Activated naive CD4-positive, alpha-beta T cell treated with anti-CD3 and anti-CD28 coated beads, Interleukin-2, amount 10 ng/mL, durations not matched to agents 7 days and 5 days (primary cell): ENCODE measurements around the gene EIF3M.
"Not testable (repeated sequence)": the region's sequence is repeated elsewhere in the genome, so short reads cannot be mapped to it uniquely, and the experiment has no call there.

Source experiments
- CTCF ChIA-PET: fragments of 350-600 bp; sonication (Branson Sonifier 250); formaldehyde crosslinking; loops from one replicate; lab custom pipeline; 2021; ENCODE audit warnings: antibody characterized with exemption; lab: Charles Lee
- DNase-seq: peaks from one replicate; pipeline ENCODE4 v3.0.0-alpha.2; 2020
- H3K27ac Mint-ChIP-seq: one replicate; pipeline ENCODE4 v1.8.0; 2021; ENCODE audit warnings: mild to moderate bottlenecking, moderate library complexity, mixed read lengths
- H3K27me3 Mint-ChIP-seq: one replicate; pipeline ENCODE4 v1.8.0; 2021; ENCODE audit warnings: mild to moderate bottlenecking, mixed read lengths
- H3K36me3 Mint-ChIP-seq: one replicate; pipeline ENCODE4 v1.8.0; 2021; ENCODE audit warnings: mixed read lengths
- H3K4me1 Mint-ChIP-seq: one replicate; pipeline ENCODE4 v1.8.0; 2021; ENCODE audit warnings: mixed read lengths
- H3K4me3 Mint-ChIP-seq: one replicate; pipeline ENCODE4 v1.8.0; 2021; ENCODE audit warnings: mild to moderate bottlenecking, moderate library complexity, mixed read lengths
- H3K9me3 Mint-ChIP-seq: one replicate; pipeline ENCODE4 v1.8.0; 2021; ENCODE audit warnings: mixed read lengths

Gene EIF3M

DNA sequence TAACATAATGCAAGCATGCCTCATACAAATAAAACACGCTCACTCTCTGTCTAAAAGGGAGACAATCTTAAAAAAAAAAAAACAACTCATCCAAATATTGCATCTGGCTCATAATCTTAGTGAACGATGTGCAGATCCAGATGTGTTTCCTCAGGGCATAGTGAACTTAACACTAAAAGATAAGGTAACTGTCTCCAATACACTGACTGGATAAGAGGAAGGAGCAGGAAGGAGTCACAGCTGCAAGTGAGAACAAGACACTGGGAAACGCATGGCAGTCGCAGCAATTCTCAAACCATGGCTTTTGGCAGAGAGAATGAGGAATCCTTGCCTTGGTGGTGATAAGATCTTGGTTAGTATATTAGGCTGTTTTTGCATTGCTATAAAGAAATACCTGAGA lies 9.2 kb upstream of the EIF3M start:
- CTCF ChIA-PET: no interaction called here

DNA sequence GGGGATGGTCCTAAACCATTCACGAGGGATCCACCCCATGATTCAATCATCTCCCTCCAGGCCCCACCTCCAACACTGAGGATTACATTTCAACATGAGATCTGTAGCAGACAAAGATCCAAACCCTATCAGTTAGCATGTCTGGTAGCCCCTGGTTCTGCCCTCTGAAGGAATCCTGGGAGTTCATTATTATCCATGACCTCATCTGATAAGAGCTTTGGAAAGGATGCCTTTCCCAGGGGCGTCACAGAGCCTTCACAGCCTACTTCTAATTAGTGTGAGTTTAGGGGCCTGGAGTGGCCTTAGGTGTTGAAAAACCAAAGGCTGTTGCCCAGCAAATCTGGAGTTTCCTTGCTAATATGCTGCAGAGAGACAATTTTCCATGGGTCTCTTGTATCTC lies 8.6 kb upstream of the EIF3M start:
- Mint-ChIP-seq H3K27ac (no peak overlapping the region), H3K4me1 (peaks cover 4% of the 10 kb centered on the region), H3K4me3 (no peak overlapping the region), H3K9me3 (no peaks in the 10 kb centered on the region), H3K27me3 (peaks cover 3% of the 10 kb centered on the region), H3K36me3 (no peaks in the 10 kb centered on the region)
- DNase-seq: no peak
- CTCF ChIA-PET: no interaction called here

More for the DNA sequence above, 9.2 kb upstream of the EIF3M start:
- no peaks in the 10 kb centered on the region for H3K9me3 Mint-ChIP-seq
- H3K27me3 Mint-ChIP-seq: peaks cover 8% of the 10 kb centered on the region
- no peak for DNase-seq
- no peak overlapping the region for H3K4me3 Mint-ChIP-seq
- H3K36me3 Mint-ChIP-seq: no peaks in the 10 kb centered on the region
- peaks cover 4% of the 10 kb centered on the region for H3K4me1 Mint-ChIP-seq
- no peak overlapping the region for H3K27ac Mint-ChIP-seq

DNA sequence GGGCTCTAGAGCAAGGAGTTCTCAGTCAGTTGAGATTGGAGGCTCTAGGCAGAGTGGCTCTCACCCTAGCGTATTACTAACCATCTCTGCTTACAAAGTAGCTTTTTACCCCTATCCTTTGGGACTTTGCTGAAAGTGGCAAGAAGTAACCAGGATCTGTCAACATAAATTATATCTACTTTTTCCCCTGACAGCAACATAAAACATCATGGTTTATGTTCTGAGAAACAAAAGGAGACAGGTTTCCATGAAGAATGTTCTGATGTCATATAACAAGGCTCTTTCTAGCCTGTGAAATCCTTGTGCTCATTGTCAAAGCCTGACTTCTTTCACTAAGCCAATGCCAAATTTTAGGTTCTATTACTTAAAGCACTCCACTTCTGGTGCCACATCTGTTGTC lies 7.2 kb upstream of the EIF3M start:
- no peaks in the 10 kb centered on the region for H3K27me3 Mint-ChIP-seq
- CTCF ChIA-PET: no interaction called here
- H3K4me1 Mint-ChIP-seq: peaks cover 3% of the 10 kb centered on the region

DNA sequence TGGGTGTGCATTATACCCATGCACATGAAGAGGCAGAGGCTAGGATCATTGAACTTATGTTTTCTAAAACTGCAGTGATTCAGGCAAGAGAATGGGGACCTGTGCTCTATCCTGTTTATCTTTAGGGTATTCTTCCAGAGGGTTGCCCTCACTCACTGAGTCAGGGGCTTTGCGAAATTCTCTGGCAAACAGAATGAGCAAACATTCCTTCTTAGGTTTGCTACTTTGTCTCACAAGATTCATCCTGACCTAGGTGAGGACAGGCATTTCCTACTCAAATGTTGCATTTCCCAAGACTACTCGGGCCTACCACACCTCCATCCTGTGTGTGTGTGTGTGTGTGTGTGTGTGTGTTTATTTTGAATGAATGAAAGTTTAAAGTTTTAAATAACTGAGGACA lies 2.7 kb upstream of the EIF3M start:
- Mint-ChIP-seq H3K4me1 (peaks cover 23% of the 10 kb centered on the region), H3K4me3 (no peak overlapping the region), H3K27ac (no peak overlapping the region), H3K9me3 (no peaks in the 10 kb centered on the region), H3K27me3 (no peaks in the 10 kb centered on the region), H3K36me3 (peaks cover 5% of the 10 kb centered on the region)
- CTCF ChIA-PET: no interaction called here
- DNase-seq: no peak

More for the DNA sequence above, 7.2 kb upstream of the EIF3M start:
- H3K4me3 Mint-ChIP-seq: no peak overlapping the region
- no peak overlapping the region for H3K27ac Mint-ChIP-seq
- H3K36me3 Mint-ChIP-seq: no peaks in the 10 kb centered on the region
- H3K9me3 Mint-ChIP-seq: no peaks in the 10 kb centered on the region
- DNase-seq: no peak

DNA sequence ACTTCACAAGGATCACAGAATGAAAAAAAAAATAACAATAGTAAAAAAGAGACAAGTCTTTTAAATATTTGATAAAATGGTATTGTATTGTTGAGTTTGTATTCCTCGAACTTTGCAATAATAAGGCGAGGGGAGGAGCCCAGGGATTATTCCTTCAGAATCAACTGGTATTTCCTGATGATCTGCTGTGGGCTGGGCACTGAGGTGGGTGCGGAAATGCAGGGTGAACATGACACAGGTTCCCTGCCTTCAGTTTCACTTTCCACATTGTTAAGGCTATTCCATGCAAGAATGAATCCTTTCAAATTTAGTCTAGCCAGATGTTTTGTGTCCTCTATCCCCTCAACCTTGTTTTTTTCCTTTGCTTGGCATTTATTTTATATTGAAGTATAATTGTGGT lies 2.1 kb upstream of the EIF3M start:
- Mint-ChIP-seq H3K4me3 (no peak overlapping the region), H3K36me3 (peaks cover 7% of the 10 kb centered on the region), H3K27me3 (no peaks in the 10 kb centered on the region), H3K27ac (no peak overlapping the region), H3K4me1 (peaks cover 29% of the 10 kb centered on the region), H3K9me3 (no peaks in the 10 kb centered on the region)
- no peak for DNase-seq
- CTCF ChIA-PET: no interaction called here

DNA sequence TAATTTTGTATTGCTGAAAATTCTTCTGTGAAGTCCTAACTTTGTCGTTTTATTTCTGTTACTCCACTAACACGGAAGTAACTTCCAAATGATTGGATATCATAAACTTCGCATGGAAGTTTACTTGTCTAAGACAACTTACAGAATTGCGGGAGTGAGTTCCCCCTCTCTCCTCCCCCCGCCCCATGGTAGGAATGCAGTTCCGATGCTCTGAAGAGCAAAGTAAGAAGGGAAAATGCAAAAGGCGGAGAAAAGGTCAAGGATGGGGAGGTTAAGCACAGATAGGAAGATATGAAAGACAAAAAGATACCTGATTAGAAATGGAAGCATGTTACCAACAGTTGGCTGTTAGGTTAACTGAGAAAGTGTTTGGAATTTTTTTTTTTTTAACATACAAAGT lies 1.3 kb downstream of the EIF3M start:
- H3K36me3 Mint-ChIP-seq: peaks cover 25% of the 10 kb centered on the region
- DNase-seq: no peak
- H3K4me1 Mint-ChIP-seq: peaks cover 51% of the 10 kb centered on the region
- CTCF ChIA-PET: no interaction called here
- peak overlapping the region; percentile 98 for H3K4me3 Mint-ChIP-seq
- no peaks in the 10 kb centered on the region for H3K27me3 Mint-ChIP-seq
- H3K9me3 Mint-ChIP-seq: no peaks in the 10 kb centered on the region
- peak overlapping the region; percentile 99 for H3K27ac Mint-ChIP-seq

DNA sequence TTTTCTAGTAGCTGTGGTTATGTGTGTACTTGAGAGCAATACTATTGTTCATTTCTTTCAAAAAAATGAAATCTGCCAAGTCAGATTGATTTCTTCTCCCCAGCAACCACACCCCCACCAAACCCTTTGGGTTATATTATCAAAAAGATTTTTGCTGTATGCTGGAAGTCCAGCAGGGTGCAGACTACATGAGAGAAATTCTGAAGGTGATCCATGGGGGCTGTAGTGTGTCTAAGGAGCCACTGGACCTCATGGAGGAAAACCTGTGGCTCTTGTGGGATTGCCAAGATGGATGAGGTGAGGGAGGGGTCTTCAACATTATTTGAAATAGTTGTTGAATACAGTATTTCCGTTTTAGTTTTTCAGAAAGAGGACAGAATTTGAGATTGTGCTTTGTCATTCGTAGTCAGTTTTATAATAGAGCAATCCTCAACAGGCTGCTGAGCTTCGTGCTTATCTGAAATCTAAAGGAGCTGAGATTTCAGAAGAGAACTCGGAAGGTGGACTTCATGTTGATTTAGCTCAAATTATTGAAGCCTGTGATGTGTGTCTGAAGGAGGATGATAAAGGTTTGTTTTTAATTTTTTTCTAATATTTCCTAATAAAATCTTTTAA lies 3.1 kb downstream of the EIF3M start:
- peaks cover 51% of the 10 kb centered on the region for H3K4me1 Mint-ChIP-seq

DNA sequence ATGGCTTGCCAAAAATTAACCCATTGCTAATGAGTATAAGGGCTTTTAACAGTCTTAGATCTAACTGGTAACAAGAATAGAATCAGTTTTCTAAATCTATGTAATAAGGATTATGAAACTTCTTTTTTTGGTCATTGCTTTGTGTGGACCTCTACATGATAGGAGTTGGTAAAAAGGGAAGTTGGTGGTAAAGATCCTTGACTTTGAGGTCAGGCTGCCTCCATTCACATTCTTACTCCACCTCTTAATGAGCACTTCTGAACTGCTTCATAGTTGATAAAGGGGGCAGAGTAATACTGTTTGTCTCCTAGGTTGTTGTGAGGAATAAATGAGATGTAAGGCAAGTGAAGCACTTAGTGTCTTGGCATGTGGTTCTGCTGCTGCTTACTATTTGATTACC lies 10.6 kb downstream of the EIF3M start:
- no peaks in the 10 kb centered on the region for H3K9me3 Mint-ChIP-seq
- no peak for DNase-seq
- no peak overlapping the region for H3K27ac Mint-ChIP-seq
- CTCF ChIA-PET: no interaction called here
- H3K27me3 Mint-ChIP-seq: no peaks in the 10 kb centered on the region
- peaks cover 69% of the 10 kb centered on the region for H3K36me3 Mint-ChIP-seq
- peaks cover 4% of the 10 kb centered on the region for H3K4me1 Mint-ChIP-seq
- H3K4me3 Mint-ChIP-seq: no peak overlapping the region

More for the DNA sequence above, 3.1 kb downstream of the EIF3M start:
- Mint-ChIP-seq H3K27me3 (no peaks in the 10 kb centered on the region), H3K27ac (no peak overlapping the region), H3K4me3 (no peak overlapping the region), H3K36me3 (peaks cover 37% of the 10 kb centered on the region), H3K9me3 (no peaks in the 10 kb centered on the region)
- CTCF ChIA-PET: interaction anchor here (1.2 kb wide), 1 partner anchor 8 kb away, joined by 3 read pairs; no protein-coding TSS in a partner anchor
- DNase-seq: peak; percentile 21

- not testable (repeated sequence) for H3K27ac Mint-ChIP-seq, H3K9me3 Mint-ChIP-seq, H3K4me1 Mint-ChIP-seq, DNase-seq, H3K4me3 Mint-ChIP-seq, H3K27me3 Mint-ChIP-seq
- peaks cover 61% of the 10 kb centered on the region for H3K36me3 Mint-ChIP-seq
- CTCF ChIA-PET: interaction anchor here (0.6 kb wide), 1 partner anchor 614 kb away, joined by 3 read pairs; no protein-coding TSS in a partner anchor
Observed at GRCh38 chr11:32596114-32596513, 12.5 kb downstream of the EIF3M start.

GRCh38 chr11:32597921-32598320 lies 14.3 kb downstream of the EIF3M start:
- DNase-seq: no peak
- Mint-ChIP-seq H3K4me3 (no peak overlapping the region), H3K36me3 (peaks cover 55% of the 10 kb centered on the region), H3K4me1 (peaks cover 2% of the 10 kb centered on the region), H3K27me3 (no peaks in the 10 kb centered on the region), H3K9me3 (no peaks in the 10 kb centered on the region), H3K27ac (no peak overlapping the region)
- CTCF ChIA-PET: no interaction called here

DNA sequence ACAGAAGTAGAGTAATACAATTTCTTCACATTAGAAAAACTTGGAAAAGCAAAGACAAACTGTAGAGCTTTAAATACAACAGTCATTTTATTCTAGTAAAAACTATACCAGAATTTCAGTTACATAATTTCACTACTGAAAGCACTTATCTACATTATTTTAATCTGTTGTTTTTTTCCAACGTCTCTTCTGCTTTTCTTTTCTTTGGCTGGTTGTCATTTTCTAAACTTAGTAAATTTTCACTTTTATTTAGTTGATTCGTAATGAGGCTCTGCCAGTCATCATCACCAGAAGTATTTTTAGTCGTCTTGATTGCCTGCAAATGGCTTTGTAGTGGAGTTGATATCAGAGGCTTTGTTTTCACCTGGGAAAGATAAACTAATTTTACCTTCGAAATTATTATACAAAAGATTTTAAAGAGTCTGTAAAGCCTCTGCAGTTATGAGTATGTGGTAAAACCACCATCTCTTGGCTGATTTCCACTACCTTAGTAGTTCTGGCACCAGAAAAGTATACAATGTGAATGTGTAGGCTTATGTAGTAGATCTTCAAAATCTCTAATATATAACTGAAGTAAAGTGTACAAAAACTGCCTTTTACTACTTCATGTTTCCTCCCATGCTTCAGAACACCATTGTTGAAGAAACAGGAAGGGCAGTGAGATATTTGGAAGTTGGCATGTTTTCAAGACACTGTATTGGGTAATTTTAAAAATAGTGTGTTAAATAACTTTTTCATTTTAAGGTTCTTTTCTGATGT lies 19.2 kb downstream of the EIF3M start:
- H3K27ac Mint-ChIP-seq: no peak overlapping the region
- DNase-seq: no peak
- CTCF ChIA-PET: no interaction called here
- no peak overlapping the region for H3K4me3 Mint-ChIP-seq
- H3K4me1 Mint-ChIP-seq: no peaks in the 10 kb centered on the region
- no peaks in the 10 kb centered on the region for H3K9me3 Mint-ChIP-seq
- peaks cover 38% of the 10 kb centered on the region for H3K36me3 Mint-ChIP-seq
- H3K27me3 Mint-ChIP-seq: no peaks in the 10 kb centered on the region

GRCh38 chr11:32606220-32606619 lies 22.6 kb downstream of the EIF3M start:
- Mint-ChIP-seq H3K9me3 (peaks cover 2% of the 10 kb centered on the region), H3K36me3 (peaks cover 42% of the 10 kb centered on the region), H3K27me3 (no peaks in the 10 kb centered on the region), H3K27ac (no peak overlapping the region), H3K4me1 (no peaks in the 10 kb centered on the region), H3K4me3 (no peak overlapping the region)
- CTCF ChIA-PET: no interaction called here
- DNase-seq: no peak

DNA sequence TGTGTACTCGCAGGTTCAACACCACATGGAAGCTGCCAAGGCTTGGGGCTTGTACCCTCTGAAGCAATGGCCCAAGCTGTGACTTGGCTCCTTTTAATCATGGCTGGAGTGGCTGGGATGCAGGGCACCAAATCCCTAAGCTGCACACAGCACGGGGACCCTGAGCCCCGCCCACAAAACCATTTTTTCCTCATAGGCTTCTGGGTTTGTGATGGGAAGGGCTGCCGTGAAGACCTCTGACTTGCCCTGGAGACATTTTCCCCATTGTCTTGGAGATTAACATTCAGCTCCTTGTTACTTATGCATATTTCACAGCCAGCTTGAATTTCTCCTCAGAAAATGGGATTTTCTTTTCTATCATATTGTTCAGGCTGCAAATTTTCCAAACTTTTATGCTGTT lies 25.2 kb downstream of the EIF3M start:
- CTCF ChIA-PET, H3K9me3 Mint-ChIP-seq: not testable (repeated sequence)

DNA sequence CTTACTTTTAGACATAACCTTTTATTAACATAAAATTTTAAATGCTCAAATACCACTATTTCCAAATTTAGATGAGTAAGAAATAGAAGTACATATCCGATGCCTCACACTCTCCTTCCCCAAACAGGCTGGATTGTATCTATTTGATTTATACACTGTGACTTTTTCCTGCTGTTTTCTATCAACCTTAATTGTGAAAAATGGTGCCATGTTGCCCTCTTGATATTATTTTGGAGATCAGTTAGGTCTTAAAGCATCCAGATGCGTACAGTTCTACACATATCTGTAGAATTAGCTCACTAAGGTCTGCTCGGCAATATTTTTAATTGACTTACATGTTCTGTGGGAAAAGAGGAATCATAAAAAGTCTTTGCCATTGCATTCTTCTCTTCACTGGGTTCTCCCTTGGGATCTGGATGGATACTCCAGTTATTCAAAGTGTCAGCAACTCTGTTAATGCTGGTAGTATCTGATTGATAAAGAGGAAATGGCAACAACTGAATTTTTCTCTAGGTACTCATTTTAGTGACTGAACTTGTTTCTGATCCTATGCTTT lies 27.2 kb downstream of the EIF3M start:
- Mint-ChIP-seq H3K27ac (no peak overlapping the region), H3K9me3 (peaks cover 2% of the 10 kb centered on the region), H3K27me3 (no peaks in the 10 kb centered on the region), H3K4me1 (no peaks in the 10 kb centered on the region), H3K36me3 (peaks cover 18% of the 10 kb centered on the region), H3K4me3 (no peak overlapping the region)
- CTCF ChIA-PET: no interaction called here
- DNase-seq: no peak

More for the DNA sequence above, 25.2 kb downstream of the EIF3M start:
- H3K27ac Mint-ChIP-seq, H3K27me3 Mint-ChIP-seq, H3K4me1 Mint-ChIP-seq, DNase-seq, H3K4me3 Mint-ChIP-seq: not testable (repeated sequence)
- peaks cover 29% of the 10 kb centered on the region for H3K36me3 Mint-ChIP-seq
